VCaP (cell line): ENCODE measurements around the gene GJB1.
A peak's percentile ranks its signal among the peaks of the same experiment; 100 is the strongest.
"Not testable (repeated sequence)": the region's sequence is repeated elsewhere in the genome, so short reads cannot be mapped to it uniquely, and the experiment has no call there.

ENCODE experiments used
- H3K27ac ChIP-seq: fragments of 450-650 bp; 2 replicates; pipeline ENCODE4 v1.5.1; 2017
- CTCF ChIP-seq: fragments of 450-650 bp; conservative IDR thresholded peaks from 2 replicates; pipeline ENCODE4 v1.5.1; 2017; ENCODE audit warnings: mild to moderate bottlenecking, moderate library complexity

The GJB1 gene

DNA sequence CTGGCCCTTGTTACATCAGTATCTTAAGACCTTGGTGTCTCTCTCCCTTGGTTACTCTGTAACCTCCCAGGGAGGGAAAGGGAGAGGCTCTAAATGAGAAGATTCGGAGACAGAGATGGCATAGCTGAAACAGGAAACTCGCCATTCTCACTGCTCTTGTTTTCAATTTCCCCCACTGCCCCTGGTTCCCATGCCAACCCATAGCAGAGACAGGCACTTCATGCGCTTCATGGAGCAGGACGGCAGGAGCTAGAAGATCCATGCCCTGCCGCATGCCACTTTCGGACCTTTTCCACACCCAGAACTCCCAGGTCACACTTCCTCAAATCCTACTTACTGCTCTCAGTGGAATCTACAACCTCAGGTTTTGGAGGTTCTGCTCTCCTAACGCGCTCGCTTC is 27.8 kb downstream of the GJB1 start:
- no peak overlapping the region for H3K27ac ChIP-seq
- TF ChIP-seq CTCF: no peak

DNA sequence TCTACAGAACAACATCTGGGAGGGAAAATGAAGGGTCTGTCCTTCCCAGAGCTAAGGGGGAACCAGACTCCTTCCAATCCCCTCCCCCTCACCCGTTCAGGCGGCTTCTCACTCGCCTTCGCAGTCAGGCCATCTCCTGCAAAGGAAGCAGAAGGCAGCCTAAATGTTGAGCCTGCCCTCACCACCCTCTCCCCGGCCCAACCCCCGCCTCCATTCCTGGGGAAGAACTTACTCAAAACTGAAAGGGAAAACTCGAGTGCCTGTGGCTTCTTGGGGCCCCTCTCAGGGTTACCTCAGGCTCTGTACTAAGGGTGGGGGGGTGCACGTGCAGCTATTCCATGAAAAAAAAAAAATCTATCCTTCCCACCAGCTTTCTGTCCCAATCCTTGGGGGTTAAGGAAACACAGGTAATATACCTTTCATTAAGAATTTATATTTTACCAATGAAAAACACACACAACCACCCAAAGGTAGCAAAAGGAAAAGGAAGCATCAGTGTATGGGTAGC is 28.5 kb downstream of the GJB1 start:
- H3K27ac ChIP-seq: no peak overlapping the region

GRCh38 chrX:71252221-71252620 is 29.2 kb downstream of the GJB1 start:
- TF ChIP-seq CTCF: no peak
- H3K27ac ChIP-seq: no peak overlapping the region; the same call in 1 of the 2 replicates

More for the DNA sequence above, 28.5 kb downstream of the GJB1 start:
- TF ChIP-seq CTCF: no peak

GRCh38 chrX:71253253-71254091 is 30.4 kb downstream of the GJB1 start:
- TF ChIP-seq CTCF: peak; percentile 64
- peak overlapping the region; percentile 80 for H3K27ac ChIP-seq

DNA sequence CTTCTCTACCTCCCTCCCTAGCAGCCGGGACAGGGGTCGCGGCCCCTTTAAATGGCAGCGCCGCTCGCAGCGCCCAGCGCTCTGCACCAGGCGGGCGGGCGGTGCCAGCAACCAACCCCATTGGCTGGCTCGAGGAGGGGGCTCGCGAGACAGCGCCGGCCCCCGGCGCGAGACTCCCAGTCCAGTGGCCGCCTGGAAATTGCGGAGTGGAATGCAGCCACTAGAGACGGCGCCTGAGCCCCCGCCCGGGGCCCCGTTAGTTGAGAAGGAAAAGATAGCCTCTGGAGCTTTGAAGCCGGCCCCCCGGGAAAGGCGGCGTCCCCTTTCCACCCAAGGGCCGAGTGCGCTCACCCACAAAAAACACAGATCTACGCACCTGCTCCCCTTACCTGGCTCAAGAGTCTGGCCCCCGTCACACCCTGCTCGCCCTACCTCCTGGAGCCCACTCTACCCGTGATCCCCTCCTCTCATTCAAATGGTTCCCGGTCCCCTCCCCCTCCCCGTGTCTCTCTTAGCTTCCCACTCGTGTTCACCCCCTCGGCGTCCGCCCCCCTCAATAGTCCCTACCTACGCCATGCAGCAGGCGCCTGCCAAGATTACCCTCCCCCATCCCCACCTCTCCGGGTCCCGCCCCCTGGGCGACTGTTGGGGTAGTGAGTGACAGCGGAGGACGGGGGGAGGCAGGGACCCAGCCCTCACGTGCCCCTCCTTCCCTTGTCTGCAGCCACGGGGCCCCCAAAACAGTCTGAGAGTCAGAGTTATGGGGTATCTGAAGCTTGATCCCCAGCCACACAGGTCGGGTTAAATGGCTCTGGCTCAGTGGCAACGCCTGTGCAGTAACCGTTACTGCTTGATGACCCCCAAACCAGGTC is 31.3 kb downstream of the GJB1 start, which contains the start of gene ZMYM3:
TSS of gene ZMYM3 (minus strand) at position 49 of the 872 bp plus-strand sequence. CDS start 885 bp downstream, outside the sequence.
- TF ChIP-seq CTCF: no peak
- H3K27ac ChIP-seq: peak within 1 kb of the TSS; percentile 80

GRCh38 chrX:71256051-71256450 is 33.0 kb downstream of the GJB1 start:
- TF ChIP-seq CTCF: no peak
- peak overlapping the region; percentile 80 for H3K27ac ChIP-seq

DNA sequence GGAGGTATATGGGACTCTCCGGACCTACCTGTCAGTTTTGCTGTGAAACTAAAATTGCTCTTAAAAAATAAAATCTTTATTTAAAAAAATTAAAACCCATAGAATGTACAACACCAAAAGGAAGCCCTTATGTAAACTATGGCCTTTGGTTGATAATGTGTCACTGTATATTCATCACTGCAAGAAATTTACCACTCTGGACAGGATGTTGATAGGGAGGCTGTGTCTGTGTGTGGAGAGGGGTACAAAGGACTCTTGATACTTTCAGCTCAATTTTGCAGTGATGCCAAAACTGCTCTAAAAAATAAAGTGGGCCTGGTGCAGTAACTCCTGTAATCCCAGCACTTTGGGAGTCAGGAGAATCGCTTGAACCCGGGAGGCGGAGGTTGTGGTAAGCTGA is 33.8 kb downstream of the GJB1 start:
- no peak overlapping the region for H3K27ac ChIP-seq
- no peak for TF ChIP-seq CTCF

GRCh38 chrX:71268624-71269023 is 45.6 kb downstream of the GJB1 start:
- not testable (repeated sequence) for H3K27ac ChIP-seq
